ENCODE results near the gene PTPRD. TPM values are rescaled to one million over a fixed set of nuclear protein-coding genes. Genes with fewer than 3 reads are reported as not detected.

PTPRD gene
- total RNA-seq, 1 donor from 2014 or later: 197 TPM

DNA sequence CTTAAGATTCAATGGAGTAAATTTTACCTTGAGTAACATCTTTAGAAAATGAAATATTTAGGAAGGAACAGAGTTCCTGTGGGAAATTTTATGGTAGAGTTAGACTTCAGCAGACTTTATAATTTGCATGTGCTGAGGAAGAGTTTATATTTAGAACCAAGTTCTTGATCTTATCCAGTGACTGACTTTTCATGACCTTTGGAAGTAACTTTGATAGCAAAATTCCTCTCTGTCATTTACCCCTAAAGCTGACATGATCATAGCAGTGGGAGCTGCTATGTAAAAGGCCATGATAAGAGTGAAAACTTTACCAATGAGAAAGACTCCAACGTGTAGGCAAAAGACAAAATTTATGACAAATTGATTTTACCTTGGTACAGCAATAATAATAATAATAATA lies 1741.4 kb downstream of the PTPRD start:
- DNase-seq (ENCODE audit: extremely low spot score, unreplicated experiment): no peak
- Mint-ChIP-seq H3K4me3 (no peak overlapping the region), H3K27me3 (peaks cover 5% of the 10 kb centered on the region), H3K9me3 (no peaks in the 10 kb centered on the region), H3K27ac (no peak overlapping the region), H3K4me1 (ENCODE audit: unreplicated experiment) (peaks cover 9% of the 10 kb centered on the region), H3K36me3 (no peaks in the 10 kb centered on the region)
- TF ChIP-seq, protein P1, sequence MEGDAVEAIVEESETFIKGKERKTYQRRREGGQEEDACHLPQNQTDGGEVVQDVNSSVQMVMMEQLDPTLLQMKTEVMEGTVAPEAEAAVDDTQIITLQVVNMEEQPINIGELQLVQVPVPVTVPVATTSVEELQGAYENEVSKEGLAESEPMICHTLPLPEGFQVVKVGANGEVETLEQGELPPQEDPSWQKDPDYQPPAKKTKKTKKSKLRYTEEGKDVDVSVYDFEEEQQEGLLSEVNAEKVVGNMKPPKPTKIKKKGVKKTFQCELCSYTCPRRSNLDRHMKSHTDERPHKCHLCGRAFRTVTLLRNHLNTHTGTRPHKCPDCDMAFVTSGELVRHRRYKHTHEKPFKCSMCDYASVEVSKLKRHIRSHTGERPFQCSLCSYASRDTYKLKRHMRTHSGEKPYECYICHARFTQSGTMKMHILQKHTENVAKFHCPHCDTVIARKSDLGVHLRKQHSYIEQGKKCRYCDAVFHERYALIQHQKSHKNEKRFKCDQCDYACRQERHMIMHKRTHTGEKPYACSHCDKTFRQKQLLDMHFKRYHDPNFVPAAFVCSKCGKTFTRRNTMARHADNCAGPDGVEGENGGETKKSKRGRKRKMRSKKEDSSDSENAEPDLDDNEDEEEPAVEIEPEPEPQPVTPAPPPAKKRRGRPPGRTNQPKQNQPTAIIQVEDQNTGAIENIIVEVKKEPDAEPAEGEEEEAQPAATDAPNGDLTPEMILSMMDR (conservative IDR thresholded peaks at IDR 0.05): no peak

DNA sequence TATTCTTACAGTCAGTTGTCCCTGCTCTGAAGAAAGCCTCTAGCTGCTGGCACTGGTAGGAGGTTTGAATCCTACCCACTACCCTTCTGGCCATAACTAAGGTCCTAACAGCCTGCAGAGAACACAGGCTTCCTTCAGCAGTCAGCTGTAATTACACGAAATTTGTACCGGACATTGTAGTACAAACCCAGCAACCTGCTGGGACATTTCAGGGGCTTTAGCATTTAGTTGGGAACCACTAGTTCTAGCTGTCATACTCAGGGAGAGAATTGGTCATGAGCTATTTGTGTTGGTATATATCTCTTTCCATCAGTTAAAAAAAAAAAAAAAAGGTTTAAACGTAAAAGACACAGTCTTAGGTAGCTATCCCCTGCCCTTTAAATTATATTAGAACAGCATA lies 1743.0 kb downstream of the PTPRD start:
- no peak overlapping the region for H3K27ac Mint-ChIP-seq
- H3K27me3 Mint-ChIP-seq: peaks cover 5% of the 10 kb centered on the region
- TF ChIP-seq, protein P1 (conservative IDR thresholded peaks at IDR 0.05): no peak
- peaks cover 9% of the 10 kb centered on the region for H3K4me1 Mint-ChIP-seq (ENCODE audit: unreplicated experiment)
- no peaks in the 10 kb centered on the region for H3K9me3 Mint-ChIP-seq
- DNase-seq (ENCODE audit: extremely low spot score, unreplicated experiment): no peak
- no peak overlapping the region for H3K4me3 Mint-ChIP-seq
- no peaks in the 10 kb centered on the region for H3K36me3 Mint-ChIP-seq

DNA sequence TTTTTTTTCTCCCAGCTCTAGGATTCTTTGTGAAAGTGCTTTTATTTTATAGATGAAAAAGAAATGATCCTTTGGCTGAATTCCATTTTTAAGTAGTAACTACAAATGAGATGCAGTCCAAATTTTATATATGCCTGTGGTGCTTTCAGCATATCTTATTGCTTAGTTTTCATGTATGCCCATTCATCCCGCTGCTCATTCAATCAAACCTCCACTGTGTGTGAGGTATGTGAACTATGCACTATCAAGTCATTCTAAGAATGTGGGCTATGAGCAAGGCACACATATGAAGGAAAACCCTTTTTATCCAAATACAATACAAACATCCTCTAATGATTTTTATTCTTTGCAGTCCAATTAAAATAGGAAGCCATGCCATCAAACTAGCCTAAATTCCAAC lies 1744.2 kb downstream of the PTPRD start:
- peaks cover 15% of the 10 kb centered on the region for H3K4me1 Mint-ChIP-seq (ENCODE audit: unreplicated experiment)

DNA sequence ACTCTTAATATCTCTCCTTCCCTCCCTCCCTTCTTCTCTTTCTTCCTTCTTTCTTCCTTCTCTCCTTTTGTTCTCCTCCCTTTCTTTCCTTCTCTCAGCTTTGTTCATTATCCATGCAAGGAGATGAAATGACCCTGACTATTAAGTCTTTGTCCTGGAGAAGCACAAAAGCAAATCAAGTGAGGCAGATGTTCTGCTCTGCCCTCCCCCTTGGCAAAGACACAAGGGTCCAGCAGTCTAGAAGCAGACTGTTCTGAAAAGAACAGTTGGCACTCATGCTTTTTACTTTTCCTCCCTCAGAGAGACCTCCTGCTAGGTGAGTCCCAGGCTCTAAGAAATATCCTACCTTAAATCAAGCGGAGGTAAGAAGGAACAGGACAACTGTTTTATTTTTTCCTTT lies 1745.7 kb downstream of the PTPRD start:
- Mint-ChIP-seq H3K4me3 (no peak overlapping the region), H3K9me3 (no peaks in the 10 kb centered on the region), H3K36me3 (no peaks in the 10 kb centered on the region), H3K27me3 (peaks cover 10% of the 10 kb centered on the region), H3K27ac (no peak overlapping the region), H3K4me1 (ENCODE audit: unreplicated experiment) (peaks cover 11% of the 10 kb centered on the region)
- TF ChIP-seq, protein P1 (conservative IDR thresholded peaks at IDR 0.05): no peak
- DNase-seq (ENCODE audit: extremely low spot score, unreplicated experiment): no peak

More for the DNA sequence above, 1744.2 kb downstream of the PTPRD start:
- no peaks in the 10 kb centered on the region for H3K36me3 Mint-ChIP-seq
- no peak overlapping the region for H3K4me3 Mint-ChIP-seq
- peaks cover 10% of the 10 kb centered on the region for H3K27me3 Mint-ChIP-seq
- TF ChIP-seq, protein P1 (conservative IDR thresholded peaks at IDR 0.05): no peak
- no peak for DNase-seq (ENCODE audit: extremely low spot score, unreplicated experiment)
- H3K9me3 Mint-ChIP-seq: no peaks in the 10 kb centered on the region
- H3K27ac Mint-ChIP-seq: no peak overlapping the region

DNA sequence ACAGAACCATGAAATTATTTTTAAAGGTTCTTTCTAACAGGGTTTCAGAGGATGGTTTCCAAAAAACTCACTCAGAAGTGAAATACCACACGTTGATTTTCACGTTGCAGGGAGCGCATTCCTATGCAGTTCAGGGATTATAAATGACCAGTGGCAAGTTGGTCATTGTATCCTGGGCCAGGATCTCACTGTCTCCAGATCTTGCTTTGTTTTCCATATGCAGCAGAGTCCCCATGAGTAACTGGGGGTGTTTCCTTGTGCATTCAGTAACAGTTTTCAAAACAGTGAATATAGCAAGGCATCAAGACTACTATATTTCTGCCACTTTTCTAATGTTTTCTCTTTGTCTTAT lies 1748.3 kb downstream of the PTPRD start:
- no peak overlapping the region for H3K27ac Mint-ChIP-seq
- no peak for DNase-seq (ENCODE audit: extremely low spot score, unreplicated experiment)
- H3K4me3 Mint-ChIP-seq: no peak overlapping the region
- no peaks in the 10 kb centered on the region for H3K9me3 Mint-ChIP-seq
- H3K36me3 Mint-ChIP-seq: no peaks in the 10 kb centered on the region
- H3K4me1 Mint-ChIP-seq (ENCODE audit: unreplicated experiment): peaks cover 17% of the 10 kb centered on the region
- TF ChIP-seq, protein P1 (conservative IDR thresholded peaks at IDR 0.05): no peak
- peaks cover 23% of the 10 kb centered on the region for H3K27me3 Mint-ChIP-seq
